Lung (tissue), 12 donors: ENCODE measurements around the gene GGN. TPM values are rescaled to one million over a fixed set of nuclear protein-coding genes. Genes with fewer than 3 reads are reported as not detected.

Experiments used
- ATAC-seq: fragments of 200-7000 bp; cut with Tn5 transposase; one replicate; pipeline ENCODE4 v1.9.1; 2020; ENCODE audit warnings: moderate number of reproducible peaks; ENCODE audit not compliant: insufficient read depth, low FRiP score
- DNase-seq, 3 donors: peaks; one replicate each; pipeline ENCODE4 v3.0.0-alpha.2; 2013 to 2017
- H3K27ac ChIP-seq, 2 donors: one replicate each; pipeline ENCODE4 v1.5.1; 2013; ENCODE audit warnings: mild to moderate bottlenecking in 2 of 2, moderate library complexity in 2 of 2, control low read depth in 1 of 2, inconsistent platforms in 1 of 2, low read depth in 1 of 2, low read length in 1 of 2
- H3K27me3 ChIP-seq, 3 donors: one replicate each; pipeline ENCODE4 v1.5.1; 2013; ENCODE audit warnings: low read length in 2 of 3; ENCODE audit not compliant: control insufficient read depth in 3 of 3, insufficient read depth in 3 of 3
- H3K36me3 ChIP-seq, 4 donors: one replicate each; pipeline ENCODE4 v1.5.1; 2013; ENCODE audit warnings: low read length in 4 of 4, mild to moderate bottlenecking in 1 of 4, moderate library complexity in 1 of 4; ENCODE audit not compliant: control insufficient read depth in 4 of 4, insufficient read depth in 4 of 4
- H3K4me1 ChIP-seq, 5 donors: one replicate each; pipeline ENCODE4 v1.5.1; 2013; ENCODE audit warnings: low read length in 5 of 5, mild to moderate bottlenecking in 2 of 5, moderate library complexity in 1 of 5; ENCODE audit not compliant: control insufficient read depth in 5 of 5, insufficient read depth in 5 of 5
- H3K4me3 ChIP-seq: one replicate; pipeline ENCODE4 v1.5.1; 2013; ENCODE audit warnings: mild to moderate bottlenecking, control low read depth, moderate library complexity
- H3K9ac ChIP-seq, 2 donors: one replicate each; pipeline ENCODE4 v1.5.1; 2013; ENCODE audit warnings: low read length in 2 of 2, control low read depth in 1 of 2; ENCODE audit not compliant: insufficient read depth in 1 of 2
- H3K9me3 ChIP-seq, 4 donors: one replicate each; pipeline ENCODE4 v1.5.1; 2013; ENCODE audit warnings: low read length in 3 of 4, mild to moderate bottlenecking in 1 of 4, moderate library complexity in 1 of 4; ENCODE audit not compliant: control insufficient read depth in 4 of 4, insufficient read depth in 3 of 4
- WGBS, 2 donors: extraction: QIAGEN DNeasy Blood & Tissue Kit; methylation state at CpG; one replicate each; pipeline ENCODE4 v1.1.7; 2013; 5-methylcytosine and 5-hydroxymethylcytosine counted together
- polyA plus RNA-seq, 2 donors: library from polyadenylated mRNA; stranded (reverse); fragments of 200-250 nt; gene quantifications; one replicate each; pipeline ENCODE4 v1.2.1, GENCODE V29; 2013
- total RNA-seq, 2 donors: library from RNA; depleted of rRNA in 1 of 2; stranded (reverse); fragments of >200 nt in 1 of 2; gene quantifications; one replicate each; pipeline ENCODE4 v1.2.1, GENCODE V29; 2014 to 2021
- TF ChIP-seq, protein P1 (sequence below): IDR thresholded peaks from 2 replicates; pipeline ENCODE4 v1.5.1; 2012; ENCODE audit warnings: mild to moderate bottlenecking; ENCODE audit errors: control extremely low read depth, extremely low read depth
- donor health status: control.
- donor health status: control.
- donor health status: Bipolar disorder and iron deficiency.
- donor health status: healthy.
- donor health status: DM: yes; HTN: yes; CAD: no.

Gene GGN
- total and polyA plus RNA-seq, 4 donors: 0.17 to 0.61 (median 0.38) TPM

DNA sequence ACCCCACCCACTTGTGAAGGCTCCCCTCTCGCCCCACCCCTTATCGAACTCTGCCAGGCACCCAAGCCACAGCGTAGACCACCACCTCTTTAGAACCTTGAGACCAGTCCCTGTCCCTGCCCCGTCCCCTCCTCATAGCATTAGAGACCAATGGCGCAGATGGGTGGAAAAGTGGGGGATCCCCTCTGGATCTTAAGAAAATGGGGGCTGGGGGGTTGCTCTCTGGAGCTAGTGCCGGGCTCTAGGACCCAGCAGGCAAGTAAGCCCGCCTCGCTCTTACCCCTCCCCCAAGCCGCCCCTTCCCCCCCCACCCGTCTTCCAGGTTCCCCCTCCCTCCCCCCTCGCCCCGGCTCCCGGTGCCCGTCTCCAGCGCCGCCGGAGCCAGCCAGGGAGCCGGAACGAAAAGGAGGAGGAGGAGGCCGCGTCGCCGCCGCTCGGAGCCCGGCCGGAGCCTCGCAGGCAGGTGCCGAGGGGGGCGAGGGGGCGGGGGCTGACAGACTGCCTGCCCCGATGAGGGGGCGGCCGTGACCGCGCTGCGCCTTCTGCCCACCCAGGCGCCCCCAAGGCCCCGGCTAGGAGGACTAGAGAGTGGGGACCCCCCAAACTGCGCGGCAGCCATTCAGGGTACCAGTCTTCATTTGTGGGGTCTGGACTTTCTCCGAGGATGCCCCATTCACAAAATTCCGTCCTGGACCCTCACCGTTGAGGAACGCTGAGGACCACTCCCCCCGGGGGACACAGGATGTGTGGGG is 691 bp upstream of the GGN start, which contains the start of gene SPRED3:
SPRED3 (plus strand) TSS at position 349 of the 752 bp plus-strand sequence. CDS start 1,606 bp downstream, outside the sequence.
- TF ChIP-seq, protein P1, sequence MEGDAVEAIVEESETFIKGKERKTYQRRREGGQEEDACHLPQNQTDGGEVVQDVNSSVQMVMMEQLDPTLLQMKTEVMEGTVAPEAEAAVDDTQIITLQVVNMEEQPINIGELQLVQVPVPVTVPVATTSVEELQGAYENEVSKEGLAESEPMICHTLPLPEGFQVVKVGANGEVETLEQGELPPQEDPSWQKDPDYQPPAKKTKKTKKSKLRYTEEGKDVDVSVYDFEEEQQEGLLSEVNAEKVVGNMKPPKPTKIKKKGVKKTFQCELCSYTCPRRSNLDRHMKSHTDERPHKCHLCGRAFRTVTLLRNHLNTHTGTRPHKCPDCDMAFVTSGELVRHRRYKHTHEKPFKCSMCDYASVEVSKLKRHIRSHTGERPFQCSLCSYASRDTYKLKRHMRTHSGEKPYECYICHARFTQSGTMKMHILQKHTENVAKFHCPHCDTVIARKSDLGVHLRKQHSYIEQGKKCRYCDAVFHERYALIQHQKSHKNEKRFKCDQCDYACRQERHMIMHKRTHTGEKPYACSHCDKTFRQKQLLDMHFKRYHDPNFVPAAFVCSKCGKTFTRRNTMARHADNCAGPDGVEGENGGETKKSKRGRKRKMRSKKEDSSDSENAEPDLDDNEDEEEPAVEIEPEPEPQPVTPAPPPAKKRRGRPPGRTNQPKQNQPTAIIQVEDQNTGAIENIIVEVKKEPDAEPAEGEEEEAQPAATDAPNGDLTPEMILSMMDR: no peak
- DNase-seq: peak in 1 of 3 donors; percentile 18
- 1% methylated on average over 35 to 45 of the region's 46 CpGs for WGBS, 2 donors
- H3K27ac ChIP-seq: peak within 1 kb of the TSS; percentile 18 to 47
- H3K4me1 ChIP-seq: peaks cover 0 to 18% (median 0%) of the 10 kb centered on the region in 5 donors
- ATAC-seq: no peak
- peak within 1 kb of the TSS; percentile 32 for H3K4me3 ChIP-seq
- H3K9ac ChIP-seq: no peak within 1 kb of the TSS
- H3K36me3 ChIP-seq: peaks cover 0 to 11% (median 7%) of the 10 kb centered on the region in 4 donors
- H3K27me3 ChIP-seq: peaks cover 0 to 78% (median 43%) of the 10 kb centered on the region in 3 donors
- peaks cover 0 to 5% (median 0%) of the 10 kb centered on the region in 4 donors for H3K9me3 ChIP-seq

DNA sequence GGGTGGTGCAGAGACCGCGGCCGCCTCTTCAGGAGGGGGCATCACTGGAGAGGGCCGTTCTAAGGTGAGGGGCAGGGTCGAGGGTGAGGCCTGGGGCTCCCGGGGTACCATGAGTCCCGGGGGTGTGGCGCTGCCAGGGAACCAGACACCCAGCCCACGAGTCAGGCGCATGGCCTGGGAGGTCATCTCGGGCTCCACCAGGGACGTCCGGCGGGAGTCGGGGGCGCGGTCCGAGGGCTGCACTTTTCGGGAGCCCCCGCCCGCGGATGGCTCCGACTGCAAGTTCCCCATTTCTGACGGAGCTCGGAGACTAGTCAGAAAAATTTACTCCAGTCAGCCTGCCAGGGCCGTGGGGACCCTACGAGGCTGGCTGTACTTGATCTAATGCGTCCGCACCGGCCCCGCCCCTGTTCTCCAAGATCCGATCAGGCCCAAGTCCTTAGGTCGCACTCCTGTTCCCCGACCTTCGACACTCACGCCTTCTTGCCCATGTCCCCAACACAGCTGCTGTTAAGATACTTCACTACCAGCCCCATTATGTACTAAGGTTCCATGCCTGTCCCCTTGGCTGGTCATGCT is 774 bp downstream of the GGN start:
- 3 to 9% methylated on average over 34 to 36 of the region's 36 CpGs for whole genome bisulfite sequencing, 2 donors
- H3K9me3 ChIP-seq: peaks cover 0 to 13% (median 0%) of the 10 kb centered on the region in 4 donors
- H3K36me3 ChIP-seq: peaks cover 7 to 24% (median 16%) of the 10 kb centered on the region in 4 donors
- H3K4me3 ChIP-seq: no peak overlapping the region
- no peak for ATAC-seq
- H3K27ac ChIP-seq: no peak overlapping the region
- peaks cover 0 to 69% (median 40%) of the 10 kb centered on the region in 3 donors for H3K27me3 ChIP-seq
- TF ChIP-seq, protein P1: no peak
- H3K9ac ChIP-seq: no peak overlapping the region
- peak in 1 of 3 donors; percentile 17 for DNase-seq
- H3K4me1 ChIP-seq: peaks cover 0 to 18% (median 0%) of the 10 kb centered on the region in 5 donors

DNA sequence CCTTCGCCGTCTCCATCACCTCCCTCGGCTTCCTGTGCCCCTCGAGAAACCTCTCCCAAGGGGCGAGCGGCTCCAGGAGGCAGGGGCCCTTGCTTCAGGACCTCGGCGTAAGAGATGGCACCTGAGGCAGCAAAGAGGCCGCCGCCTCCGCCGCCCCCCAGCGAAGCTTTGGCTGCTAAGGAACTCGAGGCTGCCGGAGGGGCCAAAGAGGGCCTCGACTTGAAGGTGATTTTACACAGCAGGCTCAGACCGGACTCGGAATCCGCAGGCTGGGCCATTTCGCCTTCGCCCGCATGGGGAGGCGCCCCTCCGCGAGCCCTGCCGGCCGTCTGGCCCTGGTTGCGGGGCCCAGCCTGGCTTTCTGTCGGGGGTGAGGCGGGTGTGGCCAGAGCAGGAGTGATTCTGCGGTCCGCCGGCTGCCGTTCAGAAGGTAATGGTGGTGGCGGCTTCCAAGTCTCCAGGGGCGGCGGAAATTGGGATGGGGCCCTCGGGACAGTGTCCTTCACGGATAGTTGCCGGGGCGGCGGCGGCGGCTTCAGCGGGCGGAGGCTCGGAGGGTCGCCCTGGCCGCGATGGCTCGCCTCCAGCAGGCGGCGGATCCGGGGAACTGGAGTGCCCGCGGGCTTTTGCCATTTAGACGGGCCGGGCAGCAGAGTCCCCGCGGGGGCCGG is 1.4 kb downstream of the GGN start:
- no peak for ATAC-seq
- TF ChIP-seq, protein P1: no peak
- DNase-seq: no peak
- no peak overlapping the region for H3K27ac ChIP-seq
- no peak overlapping the region for H3K9ac ChIP-seq
- H3K4me3 ChIP-seq: no peak overlapping the region
- peaks cover 12 to 30% (median 20%) of the 10 kb centered on the region in 4 donors for H3K36me3 ChIP-seq
- peaks cover 0 to 62% (median 34%) of the 10 kb centered on the region in 3 donors for H3K27me3 ChIP-seq
- peaks cover 0 to 18% (median 0%) of the 10 kb centered on the region in 5 donors for H3K4me1 ChIP-seq
- whole genome bisulfite sequencing, 2 donors: 33 to 47% methylated on average over 58 to 61 of the region's 61 CpGs
- peaks cover 0 to 16% (median 0%) of the 10 kb centered on the region in 4 donors for H3K9me3 ChIP-seq
